Lower leg skin (tissue), 3 donors: ENCODE data around the gene NDC80.

Source experiments
- CTCF ChIP-seq, 3 donors: fragments of 450-650 bp; IDR thresholded peaks; one replicate each; pipeline ENCODE4 v1.5.1; 2016; ENCODE audit warnings: antibody characterized with exemption in 3 of 3, mild to moderate bottlenecking in 3 of 3, moderate library complexity in 2 of 3
- POLR2A ChIP-seq, 2 donors: fragments of 450-650 bp; IDR thresholded peaks; one replicate each; pipeline ENCODE4 v1.6.1; 2016 to 2017; ENCODE audit warnings: antibody characterized with exemption in 2 of 2, mild to moderate bottlenecking in 1 of 2, moderate library complexity in 1 of 2

DNA sequence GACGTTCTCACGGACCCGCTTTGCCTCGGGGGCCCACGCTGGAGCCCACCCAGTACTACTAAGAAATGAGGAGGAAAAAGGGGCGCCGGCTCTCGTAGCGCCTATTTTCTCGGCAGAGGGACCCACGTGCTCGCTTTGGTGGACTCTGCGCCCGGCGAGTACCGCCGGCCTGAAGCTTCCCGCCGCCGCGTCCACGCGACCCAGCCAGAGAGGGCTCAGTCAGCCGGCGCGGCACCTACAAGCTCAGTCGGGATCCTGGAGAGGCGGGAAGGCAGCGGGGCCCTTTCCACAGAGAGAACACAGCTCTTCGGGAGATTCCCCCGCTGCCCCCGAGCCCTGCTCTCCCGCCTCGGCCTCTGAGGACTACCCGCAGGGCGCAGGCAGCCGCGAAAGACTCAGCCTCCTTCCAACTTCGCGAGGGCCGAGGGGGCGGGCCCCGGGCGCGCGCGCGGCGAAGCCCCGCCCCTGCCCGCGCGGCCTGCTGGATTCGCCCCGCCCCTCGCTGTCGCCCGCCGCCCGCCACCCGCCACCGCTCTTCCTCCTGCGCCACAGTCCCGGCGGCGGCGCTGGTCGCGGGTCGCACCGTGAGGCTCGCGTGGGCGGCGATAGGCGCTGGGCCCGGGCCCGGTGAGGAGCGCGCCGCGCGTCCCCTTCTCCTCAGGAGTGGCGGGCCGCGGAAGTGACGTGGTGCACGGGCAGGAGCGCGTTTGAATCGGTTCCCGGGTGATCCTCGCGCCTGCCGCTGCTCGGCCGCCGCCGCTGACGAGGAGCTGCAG lies 84.0 kb downstream of the NDC80 start, which contains the start of gene SMCHD1:
- TF ChIP-seq CTCF (IDR thresholded peaks at IDR 0.05) (no peak), POLR2A (IDR thresholded peaks at IDR 0.05) (peak in 1 of 2 donors; percentile 42)
